Measurements from ENCODE around the gene HHIPL2. TPM values are rescaled to one million over a fixed set of nuclear protein-coding genes. Genes with fewer than 3 reads are reported as not detected.

The HHIPL2 gene
- total RNA-seq, 1 donor: 0.72 TPM

DNA sequence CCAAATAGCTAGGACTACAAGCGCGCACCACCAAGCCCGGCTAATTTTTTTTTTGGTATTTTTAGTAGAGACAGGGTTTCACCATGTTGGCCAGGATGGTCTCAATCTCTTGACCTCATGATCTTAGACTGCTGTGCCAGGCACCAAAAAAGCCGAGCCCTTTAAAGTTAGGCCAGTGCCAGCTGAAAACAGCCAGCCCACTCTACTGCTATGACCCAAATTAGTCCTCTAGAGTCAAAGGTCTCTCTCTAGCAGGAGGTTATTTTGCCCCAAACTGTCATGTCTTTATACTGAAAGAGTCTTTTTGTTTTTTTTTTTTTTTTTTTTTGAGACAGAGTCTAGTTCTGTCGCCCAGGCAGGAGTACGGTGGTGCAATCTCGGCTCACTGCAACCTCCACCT is 9.7 kb upstream of the HHIPL2 start:
- Histone ChIP-seq H3K4me1 (ENCODE audit: insufficient read depth, low read length) (no peaks in the 10 kb centered on the region), H3K4me2 (ENCODE audit: insufficient read depth, low read length) (no peak overlapping the region), H3K27me3 (ENCODE audit: insufficient read depth, low read length) (no peaks in the 10 kb centered on the region), H3K79me2 (ENCODE audit: insufficient read depth, low read length) (no peaks in the 10 kb centered on the region), H3K36me3 (ENCODE audit: insufficient read depth, low read length) (peaks cover 14% of the 10 kb centered on the region), H3K4me3 (ENCODE audit: insufficient read depth, low read length) (no peak overlapping the region), H3K27ac (ENCODE audit: low read depth, low read length) (no peak overlapping the region), H4K20me1 (ENCODE audit: insufficient read depth, low read length) (no peaks in the 10 kb centered on the region), H2AFZ (ENCODE audit: low read length) (no peak overlapping the region), H3K9me3 (ENCODE audit: low read depth, low read length) (no peaks in the 10 kb centered on the region)
- DNase-seq (ENCODE audit: insufficient read length, low spot score, missing footprints): no peak
- TF ChIP-seq, protein P1, sequence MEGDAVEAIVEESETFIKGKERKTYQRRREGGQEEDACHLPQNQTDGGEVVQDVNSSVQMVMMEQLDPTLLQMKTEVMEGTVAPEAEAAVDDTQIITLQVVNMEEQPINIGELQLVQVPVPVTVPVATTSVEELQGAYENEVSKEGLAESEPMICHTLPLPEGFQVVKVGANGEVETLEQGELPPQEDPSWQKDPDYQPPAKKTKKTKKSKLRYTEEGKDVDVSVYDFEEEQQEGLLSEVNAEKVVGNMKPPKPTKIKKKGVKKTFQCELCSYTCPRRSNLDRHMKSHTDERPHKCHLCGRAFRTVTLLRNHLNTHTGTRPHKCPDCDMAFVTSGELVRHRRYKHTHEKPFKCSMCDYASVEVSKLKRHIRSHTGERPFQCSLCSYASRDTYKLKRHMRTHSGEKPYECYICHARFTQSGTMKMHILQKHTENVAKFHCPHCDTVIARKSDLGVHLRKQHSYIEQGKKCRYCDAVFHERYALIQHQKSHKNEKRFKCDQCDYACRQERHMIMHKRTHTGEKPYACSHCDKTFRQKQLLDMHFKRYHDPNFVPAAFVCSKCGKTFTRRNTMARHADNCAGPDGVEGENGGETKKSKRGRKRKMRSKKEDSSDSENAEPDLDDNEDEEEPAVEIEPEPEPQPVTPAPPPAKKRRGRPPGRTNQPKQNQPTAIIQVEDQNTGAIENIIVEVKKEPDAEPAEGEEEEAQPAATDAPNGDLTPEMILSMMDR (IDR thresholded peaks at IDR 0.05; ENCODE audit: extremely low read depth, low read depth, low read length): no peak

DNA sequence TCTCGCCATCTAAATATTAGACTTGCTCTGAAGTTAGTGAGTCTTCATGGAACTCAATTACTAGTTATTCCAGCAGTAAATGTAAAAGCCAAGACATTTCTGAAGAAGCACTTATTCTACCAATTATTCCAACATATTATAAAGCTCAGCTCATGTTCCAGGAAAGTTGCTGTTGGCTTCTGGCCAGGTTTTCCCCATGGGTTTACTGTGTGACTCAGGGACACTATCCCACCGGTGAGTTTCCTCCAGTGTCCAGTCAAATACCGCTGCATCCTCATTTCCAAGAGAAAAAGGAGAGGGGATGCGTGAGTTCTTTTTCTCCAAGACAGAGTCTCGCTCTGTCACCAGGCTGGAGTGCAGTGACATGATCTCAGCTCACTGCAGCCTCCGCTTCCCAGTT is 9.2 kb upstream of the HHIPL2 start:
- Histone ChIP-seq H4K20me1 (ENCODE audit: insufficient read depth, low read length) (no peaks in the 10 kb centered on the region), H3K4me2 (ENCODE audit: insufficient read depth, low read length) (no peak overlapping the region), H2AFZ (ENCODE audit: low read length) (no peak overlapping the region), H3K9me3 (ENCODE audit: low read depth, low read length) (no peaks in the 10 kb centered on the region), H3K4me3 (ENCODE audit: insufficient read depth, low read length) (no peak overlapping the region), H3K79me2 (ENCODE audit: insufficient read depth, low read length) (no peaks in the 10 kb centered on the region), H3K27me3 (ENCODE audit: insufficient read depth, low read length) (no peaks in the 10 kb centered on the region), H3K27ac (ENCODE audit: low read depth, low read length) (no peak overlapping the region), H3K36me3 (ENCODE audit: insufficient read depth, low read length) (peaks cover 14% of the 10 kb centered on the region), H3K4me1 (ENCODE audit: insufficient read depth, low read length) (no peaks in the 10 kb centered on the region)
- TF ChIP-seq, protein P1 (IDR thresholded peaks at IDR 0.05; ENCODE audit: extremely low read depth, low read depth, low read length): no peak
- no peak for DNase-seq (ENCODE audit: insufficient read length, low spot score, missing footprints)

DNA sequence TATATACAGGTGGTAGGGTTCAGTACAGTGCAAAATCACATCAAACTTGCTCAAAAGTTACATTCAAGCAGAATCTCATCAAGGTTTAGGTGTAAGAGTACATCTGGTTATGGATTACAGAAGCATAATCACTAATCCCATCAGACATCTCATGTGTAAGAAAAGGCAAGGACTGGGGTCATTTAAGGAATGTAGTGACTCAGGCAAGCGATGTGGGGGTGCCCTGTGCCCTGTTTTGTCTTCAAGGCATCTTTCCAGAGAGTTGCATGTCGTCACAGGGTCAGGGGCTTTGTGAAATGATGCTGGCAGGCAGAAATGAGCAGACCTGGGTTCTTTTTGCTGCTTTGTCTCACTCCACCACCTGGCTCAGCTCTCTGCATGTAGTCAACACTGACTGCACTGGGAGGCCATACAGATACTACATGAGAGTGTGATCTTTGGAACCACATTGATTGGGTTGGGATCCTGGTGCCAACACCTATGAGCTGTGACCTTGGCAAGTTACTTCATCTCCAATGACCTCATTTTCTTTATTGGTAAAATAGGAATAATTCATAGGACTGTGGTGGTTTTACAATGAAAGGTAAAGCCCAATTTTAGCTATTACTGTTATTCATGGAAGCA is 8.2 kb upstream of the HHIPL2 start:
- TF ChIP-seq, protein P1 (IDR thresholded peaks at IDR 0.05; ENCODE audit: extremely low read depth, low read depth, low read length): no peak
- H3K27me3 ChIP-seq (ENCODE audit: insufficient read depth, low read length): no peaks in the 10 kb centered on the region
- no peak overlapping the region for H3K4me3 ChIP-seq (ENCODE audit: insufficient read depth, low read length)
- H3K9me3 ChIP-seq (ENCODE audit: low read depth, low read length): no peaks in the 10 kb centered on the region
- no peaks in the 10 kb centered on the region for H3K79me2 ChIP-seq (ENCODE audit: insufficient read depth, low read length)
- no peak for DNase-seq (ENCODE audit: insufficient read length, low spot score, missing footprints)
- no peak overlapping the region for H3K27ac ChIP-seq (ENCODE audit: low read depth, low read length)
- H3K36me3 ChIP-seq (ENCODE audit: insufficient read depth, low read length): peaks cover 11% of the 10 kb centered on the region
- no peak overlapping the region for H3K4me2 ChIP-seq (ENCODE audit: insufficient read depth, low read length)
- no peaks in the 10 kb centered on the region for H4K20me1 ChIP-seq (ENCODE audit: insufficient read depth, low read length)
- H2AFZ ChIP-seq (ENCODE audit: low read length): no peak overlapping the region
- no peaks in the 10 kb centered on the region for H3K4me1 ChIP-seq (ENCODE audit: insufficient read depth, low read length)

DNA sequence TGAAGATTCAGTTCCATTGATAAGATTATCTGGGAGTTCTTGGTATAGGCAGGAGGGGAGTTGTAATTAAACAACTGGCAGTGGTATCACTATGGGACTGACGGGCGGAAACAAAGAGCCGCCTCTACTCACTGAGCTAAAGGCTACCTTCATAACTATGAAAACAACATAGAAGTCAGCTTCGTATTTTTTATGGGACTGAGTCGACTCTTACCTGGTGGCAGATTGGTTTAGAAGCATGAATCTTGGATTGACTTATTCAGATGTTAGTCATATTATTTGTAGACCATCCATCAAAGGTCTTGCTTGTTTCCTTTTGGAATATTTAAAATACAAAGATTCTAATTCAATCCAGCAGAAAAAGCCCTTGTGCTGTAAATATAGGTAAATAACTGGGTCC is 6.3 kb upstream of the HHIPL2 start:
- Histone ChIP-seq H2AFZ (ENCODE audit: low read length) (no peak overlapping the region), H3K4me3 (ENCODE audit: insufficient read depth, low read length) (no peak overlapping the region)
- TF ChIP-seq, protein P1 (IDR thresholded peaks at IDR 0.05; ENCODE audit: extremely low read depth, low read depth, low read length): no peak

More for the DNA sequence above, 6.3 kb upstream of the HHIPL2 start:
- Histone ChIP-seq H3K36me3 (ENCODE audit: insufficient read depth, low read length) (peaks cover 7% of the 10 kb centered on the region), H3K4me2 (ENCODE audit: insufficient read depth, low read length) (no peak overlapping the region), H3K4me1 (ENCODE audit: insufficient read depth, low read length) (no peaks in the 10 kb centered on the region), H3K27ac (ENCODE audit: low read depth, low read length) (no peak overlapping the region), H4K20me1 (ENCODE audit: insufficient read depth, low read length) (no peaks in the 10 kb centered on the region), H3K27me3 (ENCODE audit: insufficient read depth, low read length) (no peaks in the 10 kb centered on the region), H3K9me3 (ENCODE audit: low read depth, low read length) (no peaks in the 10 kb centered on the region), H3K79me2 (ENCODE audit: insufficient read depth, low read length) (no peaks in the 10 kb centered on the region)
- DNase-seq (ENCODE audit: insufficient read length, low spot score, missing footprints): no peak

All from osteoblast (primary cell).